ENCODE measurements around the gene PGAP1.
A peak's percentile ranks its signal among the peaks of the same experiment; 100 is the strongest.

The PGAP1 gene, protein sequence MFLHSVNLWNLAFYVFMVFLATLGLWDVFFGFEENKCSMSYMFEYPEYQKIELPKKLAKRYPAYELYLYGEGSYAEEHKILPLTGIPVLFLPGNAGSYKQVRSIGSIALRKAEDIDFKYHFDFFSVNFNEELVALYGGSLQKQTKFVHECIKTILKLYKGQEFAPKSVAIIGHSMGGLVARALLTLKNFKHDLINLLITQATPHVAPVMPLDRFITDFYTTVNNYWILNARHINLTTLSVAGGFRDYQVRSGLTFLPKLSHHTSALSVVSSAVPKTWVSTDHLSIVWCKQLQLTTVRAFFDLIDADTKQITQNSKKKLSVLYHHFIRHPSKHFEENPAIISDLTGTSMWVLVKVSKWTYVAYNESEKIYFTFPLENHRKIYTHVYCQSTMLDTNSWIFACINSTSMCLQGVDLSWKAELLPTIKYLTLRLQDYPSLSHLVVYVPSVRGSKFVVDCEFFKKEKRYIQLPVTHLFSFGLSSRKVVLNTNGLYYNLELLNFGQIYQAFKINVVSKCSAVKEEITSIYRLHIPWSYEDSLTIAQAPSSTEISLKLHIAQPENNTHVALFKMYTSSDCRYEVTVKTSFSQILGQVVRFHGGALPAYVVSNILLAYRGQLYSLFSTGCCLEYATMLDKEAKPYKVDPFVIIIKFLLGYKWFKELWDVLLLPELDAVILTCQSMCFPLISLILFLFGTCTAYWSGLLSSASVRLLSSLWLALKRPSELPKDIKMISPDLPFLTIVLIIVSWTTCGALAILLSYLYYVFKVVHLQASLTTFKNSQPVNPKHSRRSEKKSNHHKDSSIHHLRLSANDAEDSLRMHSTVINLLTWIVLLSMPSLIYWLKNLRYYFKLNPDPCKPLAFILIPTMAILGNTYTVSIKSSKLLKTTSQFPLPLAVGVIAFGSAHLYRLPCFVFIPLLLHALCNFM

DNA sequence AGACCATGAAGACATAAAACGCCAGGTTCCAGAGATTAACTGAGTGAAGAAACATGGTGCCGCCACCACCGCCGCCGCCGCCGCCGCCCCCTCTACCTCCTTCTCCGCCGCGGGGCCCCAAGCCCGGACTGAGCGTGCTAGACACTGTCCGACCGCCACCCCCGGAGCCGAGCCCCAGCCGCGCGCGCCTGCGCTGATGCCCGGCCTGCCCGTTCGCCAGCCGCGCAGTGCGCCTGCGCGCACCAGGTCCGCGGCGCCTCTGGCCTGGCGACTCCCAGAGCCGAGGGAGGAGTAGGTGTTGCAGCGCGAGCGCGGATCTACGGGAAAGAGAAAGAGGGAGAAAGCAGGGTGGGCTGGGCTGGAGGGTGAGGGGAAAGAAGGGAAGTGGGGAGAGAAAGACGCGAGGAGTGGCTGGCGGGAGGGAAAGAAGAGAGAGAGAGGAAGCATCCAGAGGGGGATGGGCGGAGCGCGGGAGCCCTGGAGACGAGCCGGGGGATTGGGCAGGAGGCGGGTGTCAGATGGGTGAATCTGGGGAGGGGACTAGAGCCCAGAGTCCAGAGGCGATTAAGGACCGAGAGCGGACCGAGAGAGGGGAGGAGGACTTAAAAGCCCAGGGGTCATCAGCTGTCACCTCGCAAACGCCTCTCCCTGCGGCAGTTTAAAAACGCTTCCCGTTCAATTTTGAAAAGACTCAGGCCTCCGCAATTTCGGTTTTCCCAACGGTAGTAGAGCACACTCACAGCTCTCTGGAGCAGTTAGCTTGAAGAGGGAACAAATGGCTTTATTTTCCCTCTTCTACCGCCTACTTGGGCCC lies at the start of gene PGAP1:
Gene PGAP1 (minus strand): TSS at position 146 of the 814 bp plus-strand sequence. CDS start 91 bp downstream, at position 55.
- Mint-ChIP-seq H3K27ac (peak within 1 kb of the TSS; percentile 94), H3K4me3 (peak within 1 kb of the TSS; percentile 91), H3K9me3 (no peaks in the 10 kb centered on the region), H3K4me1 (peaks cover 27% of the 10 kb centered on the region), H3K36me3 (peaks cover 37% of the 10 kb centered on the region)
- DNase-seq (ENCODE audit: low spot score in 2 of 2) (peak; percentile 90 to 96), ATAC-seq (peak; percentile 95)

DNA sequence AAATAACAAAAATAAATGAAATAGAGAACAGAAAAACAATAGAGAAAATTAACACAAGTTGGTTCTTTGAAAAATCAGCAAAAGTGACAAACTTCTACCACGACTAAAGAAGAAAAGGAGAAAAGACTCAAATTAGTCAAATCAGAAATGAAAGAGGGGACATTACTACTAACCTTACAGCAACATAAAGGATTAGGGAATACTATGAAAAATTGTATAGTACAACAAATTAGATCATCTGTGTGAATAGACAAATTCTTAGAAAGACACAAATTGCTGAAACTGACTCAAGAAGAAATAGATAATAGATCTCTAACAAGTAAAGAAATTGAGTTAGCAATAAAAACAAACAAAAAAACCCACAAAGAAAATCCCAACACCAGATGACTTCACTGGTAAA lies 48.5 kb upstream of the PGAP1 start:
- ATAC-seq = peak; percentile 50
- Mint-ChIP-seq H3K36me3 (peaks cover 8% of the 10 kb centered on the region), H3K4me1 (peaks cover 19% of the 10 kb centered on the region), H3K9me3 (peaks cover 3% of the 10 kb centered on the region), H3K27ac (no peak overlapping the region), H3K4me3 (no peak overlapping the region)
- no peak for DNase-seq (ENCODE audit: low spot score in 2 of 2)

DNA sequence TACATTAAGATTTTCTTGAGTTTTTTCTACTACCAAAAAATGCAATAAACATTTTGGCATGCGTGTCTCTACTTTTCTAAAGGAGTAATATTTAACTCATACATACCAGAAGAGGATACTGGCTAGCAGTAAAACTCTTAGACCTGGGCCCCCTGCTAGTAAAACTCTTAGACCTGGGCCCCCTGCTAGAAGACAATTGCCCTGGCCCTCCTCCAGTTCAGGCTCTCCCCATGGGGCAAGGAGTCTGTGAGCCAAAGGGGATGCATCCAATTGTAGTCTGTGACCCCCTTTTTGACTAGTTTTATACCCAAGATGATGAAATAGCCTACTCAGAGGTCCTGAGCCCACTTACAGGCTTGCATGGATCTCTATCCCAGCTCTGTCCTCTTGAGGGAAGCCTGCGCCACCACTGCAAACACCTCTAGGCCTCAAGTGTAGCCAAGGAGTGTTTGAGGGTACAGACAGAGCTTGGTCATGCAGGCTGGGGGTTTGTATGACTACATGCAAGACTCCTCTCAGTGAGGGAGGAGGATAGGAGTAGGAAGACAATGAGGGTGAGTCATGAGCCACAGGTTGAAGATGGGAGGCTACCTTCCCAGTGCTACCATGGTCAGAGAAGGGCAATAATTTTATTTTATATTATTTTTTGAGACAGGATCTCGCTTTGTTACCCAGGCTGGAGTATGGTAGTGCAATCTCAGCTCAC lies 45.2 kb upstream of the PGAP1 start:
- peak; percentile 88 for ATAC-seq
- no peak overlapping the region for H3K27ac Mint-ChIP-seq

DNA sequence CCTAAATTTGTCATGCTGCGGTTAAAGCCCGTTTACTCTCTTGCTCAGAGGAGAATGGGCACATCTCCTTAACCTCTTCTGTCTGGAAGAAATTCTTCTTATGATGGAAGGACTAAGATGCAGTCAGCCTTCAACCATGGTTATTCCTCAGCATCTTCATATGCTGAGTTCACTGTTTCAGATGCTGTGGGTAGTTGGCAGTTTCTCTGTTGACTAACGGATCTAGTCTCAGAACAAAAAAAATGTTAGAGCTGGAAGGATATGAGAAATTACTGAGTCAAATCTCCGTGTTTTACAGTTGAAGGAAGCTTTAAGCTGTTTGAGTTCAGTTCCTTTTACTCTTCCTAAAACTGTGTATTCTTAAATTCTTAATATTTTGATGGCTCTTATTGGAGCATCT lies 43.6 kb upstream of the PGAP1 start:
- H3K36me3 Mint-ChIP-seq = no peaks in the 10 kb centered on the region
- H3K4me3 Mint-ChIP-seq = no peak overlapping the region
- DNase-seq (ENCODE audit: low spot score in 2 of 2) (no peak), ATAC-seq (peak; percentile 89)
- H3K4me1 Mint-ChIP-seq = peaks cover 19% of the 10 kb centered on the region
- H3K27ac Mint-ChIP-seq = no peak overlapping the region
- H3K9me3 Mint-ChIP-seq = peaks cover 2% of the 10 kb centered on the region

More for the DNA sequence above, 45.2 kb upstream of the PGAP1 start:
- peaks cover 2% of the 10 kb centered on the region for H3K9me3 Mint-ChIP-seq
- peaks cover 8% of the 10 kb centered on the region for H3K36me3 Mint-ChIP-seq
- DNase-seq (ENCODE audit: low spot score in 2 of 2) = no peak
- no peak overlapping the region for H3K4me3 Mint-ChIP-seq
- H3K4me1 Mint-ChIP-seq = peaks cover 25% of the 10 kb centered on the region

DNA sequence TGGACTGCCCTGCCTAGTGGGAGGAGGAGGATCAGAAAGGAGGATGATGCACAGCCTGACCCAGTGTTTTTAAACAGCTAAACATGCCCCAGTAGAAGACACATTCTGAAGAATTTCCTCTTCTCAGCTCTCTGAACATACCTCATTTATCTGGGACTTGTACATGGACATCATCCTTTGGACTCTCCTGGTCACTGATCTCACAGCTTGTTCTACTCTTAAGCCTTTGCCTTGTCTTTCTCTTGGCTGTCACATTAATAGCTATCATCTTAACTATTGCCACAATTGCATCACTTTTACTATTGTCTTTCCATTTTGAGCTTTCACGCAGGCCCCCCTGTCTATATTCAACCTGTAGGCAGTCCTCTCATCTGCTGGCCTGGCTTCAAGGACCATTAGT lies 42.0 kb upstream of the PGAP1 start:
- Mint-ChIP-seq H3K27ac (no peak overlapping the region), H3K4me1 (peaks cover 18% of the 10 kb centered on the region), H3K36me3 (no peaks in the 10 kb centered on the region), H3K9me3 (peaks cover 2% of the 10 kb centered on the region), H3K4me3 (no peak overlapping the region)
- ATAC-seq = no peak
- DNase-seq (ENCODE audit: low spot score in 2 of 2) = no peak

DNA sequence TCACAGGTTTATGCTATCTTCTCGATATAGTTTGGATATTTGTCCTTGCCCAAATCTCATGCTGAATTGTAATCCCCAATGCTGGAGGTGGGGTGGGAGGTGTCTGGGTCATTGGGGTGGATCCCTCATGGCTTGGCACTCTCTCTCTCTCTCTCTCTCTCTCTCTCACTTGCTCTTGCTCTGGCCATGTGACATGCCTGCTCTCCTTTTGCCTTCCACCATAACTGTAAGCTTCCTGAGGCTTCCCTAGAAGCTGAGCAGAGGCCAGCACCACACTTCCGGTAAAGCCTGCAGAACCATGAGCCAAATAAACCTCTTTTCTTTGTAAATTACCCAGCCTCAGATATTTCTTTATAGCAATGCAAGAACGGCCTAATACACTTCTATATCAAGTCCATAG lies 41.3 kb upstream of the PGAP1 start:
- ATAC-seq = no peak
- H3K4me1 Mint-ChIP-seq = peaks cover 24% of the 10 kb centered on the region
- H3K27ac Mint-ChIP-seq = no peak overlapping the region
- peaks cover 2% of the 10 kb centered on the region for H3K9me3 Mint-ChIP-seq
- H3K4me3 Mint-ChIP-seq = no peak overlapping the region
- H3K36me3 Mint-ChIP-seq = no peaks in the 10 kb centered on the region
- DNase-seq (ENCODE audit: low spot score in 2 of 2) = no peak

DNA sequence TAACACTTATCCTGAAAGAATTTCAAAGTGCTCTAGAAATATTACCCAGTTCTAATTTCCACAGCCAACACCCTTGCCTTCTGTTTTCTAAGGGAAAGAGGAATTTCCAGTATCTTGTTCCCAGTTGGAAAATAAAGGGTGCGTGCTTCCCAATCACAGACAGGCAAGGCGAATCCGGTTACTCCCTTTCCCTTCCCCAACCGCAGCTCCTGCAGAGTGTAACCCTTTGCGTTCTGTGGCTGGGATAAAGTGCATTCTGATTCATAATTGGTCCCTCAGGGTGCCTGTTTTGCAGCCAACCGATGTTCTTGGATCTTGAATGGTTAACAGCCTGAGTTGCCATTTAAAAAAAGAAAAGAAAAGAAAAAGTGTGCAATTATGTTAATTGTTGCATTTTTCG lies 40.6 kb upstream of the PGAP1 start:
- Mint-ChIP-seq H3K27ac (no peak overlapping the region), H3K4me1 (peaks cover 29% of the 10 kb centered on the region), H3K4me3 (no peak overlapping the region), H3K36me3 (no peaks in the 10 kb centered on the region), H3K9me3 (peaks cover 2% of the 10 kb centered on the region)
- ATAC-seq (no peak), DNase-seq (ENCODE audit: low spot score in 2 of 2) (no peak)

DNA sequence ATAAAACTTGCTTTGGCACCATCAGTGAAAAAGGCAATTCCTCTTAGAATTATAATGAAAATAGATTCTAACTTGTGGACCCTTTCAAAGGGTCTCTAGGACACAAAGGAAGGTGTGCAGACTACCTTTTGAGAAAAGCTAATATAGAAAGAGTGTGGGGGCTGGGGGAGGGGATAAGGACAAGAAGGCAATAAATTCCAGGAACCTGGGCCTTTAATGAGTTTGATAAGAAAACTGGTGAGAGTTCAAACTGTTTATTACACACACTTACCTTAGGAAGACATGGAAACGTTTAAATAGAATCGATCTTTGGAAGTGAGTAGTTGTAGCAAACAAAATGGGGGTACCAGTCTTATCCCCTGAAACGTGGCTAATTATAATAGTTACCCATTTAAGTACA lies 39.6 kb upstream of the PGAP1 start:
- H3K27ac Mint-ChIP-seq = no peak overlapping the region
- DNase-seq (ENCODE audit: low spot score in 2 of 2) (no peak), ATAC-seq (no peak)

DNA sequence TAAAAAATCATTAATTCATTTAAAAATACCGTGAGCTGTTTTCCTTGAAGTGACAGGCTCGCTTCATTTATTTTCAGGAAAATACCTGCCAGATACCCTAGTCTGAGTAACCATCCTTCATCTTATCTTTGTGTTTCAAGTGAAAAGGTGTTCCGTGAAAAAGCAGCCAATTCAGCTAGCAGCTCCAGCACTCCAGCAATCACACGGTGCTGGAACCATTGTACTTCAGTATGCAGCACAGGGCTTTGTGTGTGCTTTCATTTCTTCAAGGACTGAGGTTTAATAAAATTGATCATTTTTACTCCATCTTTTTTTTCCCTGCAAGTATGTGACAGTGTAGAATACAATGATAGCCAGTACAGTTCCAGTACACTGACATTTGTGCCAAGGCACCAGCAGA lies 39.1 kb upstream of the PGAP1 start:
- H3K36me3 Mint-ChIP-seq = no peaks in the 10 kb centered on the region
- peaks cover 2% of the 10 kb centered on the region for H3K9me3 Mint-ChIP-seq
- DNase-seq (ENCODE audit: low spot score in 2 of 2) = no peak
- no peak for ATAC-seq
- H3K4me3 Mint-ChIP-seq = no peak overlapping the region
- H3K4me1 Mint-ChIP-seq = peaks cover 36% of the 10 kb centered on the region
- no peak overlapping the region for H3K27ac Mint-ChIP-seq

More for the DNA sequence above, 39.6 kb upstream of the PGAP1 start:
- Mint-ChIP-seq H3K4me1 (peaks cover 34% of the 10 kb centered on the region), H3K36me3 (no peaks in the 10 kb centered on the region), H3K4me3 (no peak overlapping the region), H3K9me3 (peaks cover 2% of the 10 kb centered on the region)

DNA sequence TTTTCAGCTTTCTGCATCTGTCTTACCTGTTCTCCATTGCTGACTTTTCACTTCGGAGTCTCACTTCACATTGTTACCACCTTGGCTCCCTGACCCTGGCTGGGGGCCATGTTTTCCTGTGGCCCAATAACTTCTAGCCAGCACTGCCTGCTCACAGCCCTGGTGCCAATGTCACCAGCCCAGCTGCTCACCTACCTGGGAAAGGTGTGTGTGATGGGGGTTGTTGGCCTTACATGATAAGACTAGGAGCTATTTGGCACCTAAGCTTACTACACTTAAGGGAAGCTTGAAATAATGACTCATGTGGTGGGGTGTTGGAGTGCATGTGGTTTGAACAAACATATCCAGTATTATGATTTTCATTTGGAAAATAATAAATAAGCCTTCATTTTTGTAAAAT lies 37.5 kb upstream of the PGAP1 start:
- no peak overlapping the region for H3K27ac Mint-ChIP-seq
- ATAC-seq = no peak
- no peak for DNase-seq (ENCODE audit: low spot score in 2 of 2)
- H3K9me3 Mint-ChIP-seq = peaks cover 4% of the 10 kb centered on the region
- H3K4me3 Mint-ChIP-seq = no peak overlapping the region
- no peaks in the 10 kb centered on the region for H3K36me3 Mint-ChIP-seq
- H3K4me1 Mint-ChIP-seq = peaks cover 36% of the 10 kb centered on the region

DNA sequence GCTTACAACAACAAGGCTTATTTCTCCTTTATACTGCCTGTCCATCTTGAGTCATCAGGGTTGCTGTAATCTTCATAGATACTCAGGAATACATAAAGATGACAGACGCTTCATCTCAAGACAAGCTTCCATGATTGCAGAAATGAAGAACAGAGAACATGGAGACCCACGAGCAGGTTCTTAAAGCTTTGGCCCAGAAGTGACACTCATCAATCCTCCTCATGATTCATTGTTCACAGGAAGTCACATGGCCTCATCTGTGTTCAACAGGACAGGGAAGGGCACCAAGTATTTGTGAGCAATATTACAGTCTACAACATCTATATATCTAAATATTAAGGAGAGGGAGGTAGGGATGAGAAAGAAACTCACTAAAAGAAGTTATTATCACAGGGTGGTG lies 36.5 kb upstream of the PGAP1 start:
- no peak for DNase-seq (ENCODE audit: low spot score in 2 of 2)
- Mint-ChIP-seq H3K9me3 (peaks cover 4% of the 10 kb centered on the region), H3K27ac (peak overlapping the region; percentile 73), H3K4me1 (peaks cover 41% of the 10 kb centered on the region), H3K4me3 (peak overlapping the region; percentile 28), H3K36me3 (no peaks in the 10 kb centered on the region)
- ATAC-seq = peak; percentile 63

DNA sequence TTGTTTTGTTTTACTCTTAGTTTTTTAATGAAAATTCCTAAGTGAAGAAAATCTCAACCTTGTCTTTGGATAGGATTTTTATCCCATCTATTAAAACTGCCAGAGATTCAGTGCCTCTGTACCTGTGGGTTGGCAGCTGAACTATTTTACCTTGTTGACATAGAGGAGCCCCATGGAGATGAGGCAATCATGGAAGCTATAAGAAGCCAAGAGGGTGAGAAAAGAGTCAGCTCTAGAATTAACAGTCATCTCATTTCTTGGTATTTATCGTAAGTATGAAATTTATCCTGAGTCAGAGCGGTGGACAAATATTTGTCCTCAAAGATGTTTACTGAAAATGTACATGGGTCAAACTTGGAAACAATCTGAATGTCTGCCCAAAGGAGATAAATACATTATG lies 35.8 kb upstream of the PGAP1 start:
- no peak for DNase-seq (ENCODE audit: low spot score in 2 of 2)
- Mint-ChIP-seq H3K9me3 (peaks cover 2% of the 10 kb centered on the region), H3K4me3 (peak overlapping the region; percentile 28), H3K27ac (peak overlapping the region; percentile 73), H3K4me1 (peaks cover 36% of the 10 kb centered on the region), H3K36me3 (no peaks in the 10 kb centered on the region)
- ATAC-seq = peak; percentile 91

DNA sequence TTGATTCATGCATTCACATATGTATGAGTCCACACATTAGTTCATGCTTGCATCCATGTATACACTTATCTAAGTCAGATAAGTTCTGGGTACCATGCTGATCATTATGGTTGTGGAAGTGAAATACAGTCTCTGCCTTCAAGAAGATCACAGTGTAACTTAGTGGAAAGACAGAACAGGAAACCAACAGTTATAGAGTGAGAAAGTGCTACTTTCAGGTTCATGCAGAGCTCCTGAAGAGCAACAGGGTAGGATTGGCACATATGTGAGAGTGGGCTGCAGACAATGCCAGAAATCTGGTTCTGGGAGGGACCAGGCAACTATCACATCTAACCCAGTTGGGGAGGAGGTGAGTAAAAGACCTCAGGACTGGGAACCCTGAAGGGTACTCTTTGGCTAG lies 35.4 kb upstream of the PGAP1 start:
- H3K4me3 Mint-ChIP-seq = peak overlapping the region; percentile 28
- peak in 1 of 2 donors; percentile 72 for DNase-seq (ENCODE audit: low spot score in 2 of 2)
- H3K27ac Mint-ChIP-seq = peak overlapping the region; percentile 73
- H3K9me3 Mint-ChIP-seq = peaks cover 2% of the 10 kb centered on the region
- no peaks in the 10 kb centered on the region for H3K36me3 Mint-ChIP-seq
- peaks cover 36% of the 10 kb centered on the region for H3K4me1 Mint-ChIP-seq
- ATAC-seq = peak; percentile 94

DNA sequence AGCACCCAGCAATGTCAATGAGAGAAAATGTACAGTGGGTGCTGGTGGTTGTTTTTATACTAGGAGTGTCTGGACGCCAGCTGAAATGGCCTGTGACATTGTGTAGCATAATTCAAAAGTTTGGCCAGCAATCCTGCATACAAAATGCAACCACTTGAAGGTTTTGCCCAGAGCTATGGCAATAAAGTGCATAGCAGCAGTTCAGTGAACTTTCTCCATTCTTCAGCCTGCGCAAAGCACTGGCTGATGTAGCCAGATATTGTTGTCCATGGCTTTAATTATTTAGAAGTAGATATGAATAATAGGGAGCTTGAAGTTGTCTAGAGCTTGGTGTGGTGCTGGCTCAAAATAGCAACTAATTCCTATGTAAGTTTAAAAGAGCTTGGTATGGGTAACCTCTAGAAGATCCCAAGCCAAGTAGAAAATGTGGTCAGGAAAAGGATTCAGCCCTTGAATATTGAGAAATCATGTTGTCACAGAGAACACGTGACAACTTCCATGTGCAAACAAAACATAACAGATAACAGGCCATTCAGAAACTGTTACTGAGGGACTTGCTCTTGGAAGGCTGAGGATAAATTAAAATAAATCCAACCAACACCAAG lies 33.3 kb upstream of the PGAP1 start:
- Mint-ChIP-seq H3K4me3 (no peak overlapping the region), H3K36me3 (no peaks in the 10 kb centered on the region), H3K27ac (no peak overlapping the region), H3K9me3 (peaks cover 2% of the 10 kb centered on the region), H3K4me1 (peaks cover 44% of the 10 kb centered on the region)
- no peak for DNase-seq (ENCODE audit: low spot score in 2 of 2)
- ATAC-seq = no peak
